Common myeloid progenitor, CD34-positive (primary cell): ENCODE data around the gene SPINK8.
A peak's percentile ranks its signal among the peaks of the same experiment; 100 is the strongest.
"Not testable (repeated sequence)": the region's sequence is repeated elsewhere in the genome, so short reads cannot be mapped to it uniquely, and the experiment has no call there.

ENCODE experiments used
- CTCF ChIA-PET: fragments of 350-600 bp; sonication (Branson Sonifier 250); formaldehyde crosslinking; loops from one replicate; lab custom pipeline; 2021; ENCODE audit warnings: antibody characterized with exemption; lab: Charles Lee
- POLR2A ChIA-PET: fragments of 350-600 bp; sonication (Branson Sonifier 250); formaldehyde crosslinking; loops from one replicate; lab custom pipeline; 2021; ENCODE audit warnings: antibody characterized with exemption; lab: Charles Lee
- DNase-seq, 3 donors: peaks; one replicate each; pipeline versions ENCODE4 v3.0.0 to v3.0.0-alpha.2; 2013
- H3K27ac ChIP-seq, 2 experiments: 1 replicate in 1 of 2; 2 replicates in 1 of 2; pipeline ENCODE4 v1.7.0; 2013; ENCODE audit warnings: inconsistent platforms in 2 of 2, low read length in 2 of 2, mild to moderate bottlenecking in 2 of 2, low read depth in 1 of 2, moderate library complexity in 1 of 2; ENCODE audit not compliant: severe bottlenecking in 2 of 2, insufficient read depth in 1 of 2, poor library complexity in 1 of 2
- H3K27me3 ChIP-seq, 5 experiments: replicated peaks in 2 of 5; 1 replicate in 3 of 5; 2 replicates in 2 of 5; pipeline versions ENCODE4 v1.6.1 to v1.7.0; 2013; ENCODE audit warnings: low read length in 4 of 5, mild to moderate bottlenecking in 2 of 5, moderate library complexity in 2 of 5, inconsistent platforms in 1 of 5; ENCODE audit not compliant: insufficient read depth in 5 of 5, control insufficient read depth in 4 of 5
- H3K36me3 ChIP-seq, 4 experiments: 1 replicate in 2 of 4; 2 replicates in 2 of 4; pipeline versions ENCODE4 v1.6.1 to v1.7.0; 2013; ENCODE audit warnings: low read length in 3 of 4, control low read depth in 1 of 4, mild to moderate bottlenecking in 1 of 4; ENCODE audit not compliant: control insufficient read depth in 4 of 4, insufficient read depth in 4 of 4
- H3K4me1 ChIP-seq, 4 experiments: 1 replicate in 3 of 4; 2 replicates in 1 of 4; pipeline versions ENCODE4 v1.6.1 to v1.7.1; 2013; ENCODE audit warnings: low read length in 3 of 4, mild to moderate bottlenecking in 3 of 4, control low read depth in 1 of 4, inconsistent platforms in 1 of 4, moderate library complexity in 1 of 4; ENCODE audit not compliant: control insufficient read depth in 4 of 4, insufficient read depth in 4 of 4; ENCODE audit errors: control extremely low read depth in 1 of 4
- H3K4me3 ChIP-seq, 7 experiments: 1 replicate in 4 of 7; 2 replicates in 3 of 7; pipeline versions ENCODE4 v1.5.1 to v1.7.0; 2013; ENCODE audit warnings: mild to moderate bottlenecking in 7 of 7, low read length in 6 of 7, moderate library complexity in 6 of 7, inconsistent platforms in 2 of 7, low read depth in 2 of 7, control low read depth in 1 of 7; ENCODE audit not compliant: insufficient read depth in 4 of 7, control insufficient read depth in 1 of 7; ENCODE audit errors: extremely low read depth in 1 of 7
- H3K9me3 ChIP-seq, 5 experiments: 1 replicate in 4 of 5; 2 replicates in 1 of 5; pipeline versions ENCODE4 v1.6.1 to v1.7.1; 2013; ENCODE audit warnings: low read length in 4 of 5, mild to moderate bottlenecking in 2 of 5, inconsistent platforms in 1 of 5, low read depth in 1 of 5, moderate library complexity in 1 of 5; ENCODE audit not compliant: control insufficient read depth in 4 of 5, insufficient read depth in 2 of 5; ENCODE audit errors: control extremely low read depth in 1 of 5
- WGBS: methylation state at CpG from one replicate; pipeline ENCODE4 v1.1.5; 2013; ENCODE audit not compliant: insufficient coverage; 5-methylcytosine and 5-hydroxymethylcytosine counted together

Gene SPINK8

DNA sequence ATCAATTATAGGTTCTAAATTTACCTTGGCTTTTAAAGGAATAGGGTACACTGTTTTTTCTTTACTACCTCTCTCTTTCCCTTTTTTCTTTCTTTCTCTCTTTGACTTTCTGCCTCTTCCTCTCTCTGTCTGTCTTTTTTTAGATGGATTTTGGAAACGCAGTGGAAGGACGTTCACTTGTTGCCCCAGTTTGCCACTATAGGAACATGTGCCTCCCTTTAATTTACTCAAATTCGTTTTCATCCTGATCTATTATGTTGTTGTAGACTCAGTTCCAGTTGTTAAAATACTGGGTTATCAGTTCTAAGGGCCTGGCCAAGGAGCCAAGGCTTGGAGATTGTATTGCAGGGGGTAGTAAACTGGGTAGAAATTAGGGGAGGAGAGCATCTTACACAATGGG, 1.1 kb upstream of the SPINK8 start:
- ChIA-PET POLR2A (interaction anchor here (1.1 kb wide), 1 partner anchor 14 kb away, joined by 3 read pairs; no protein-coding TSS in a partner anchor), CTCF (interaction anchor here (1.8 kb wide), 1 partner anchor 12 kb away, joined by 7 read pairs; no protein-coding TSS in a partner anchor)
- no peaks in the 10 kb centered on the region for H3K9me3 ChIP-seq
- WGBS = 100% methylated on average over 2 of the region's 3 CpGs
- H3K27me3 ChIP-seq = no peaks in the 10 kb centered on the region
- no peak overlapping the region for H3K4me3 ChIP-seq
- H3K4me1 ChIP-seq = peaks cover 0 to 41% (median 14%) of the 10 kb centered on the region in 4 experiments
- H3K27ac ChIP-seq = no peak overlapping the region
- no peaks in the 10 kb centered on the region for H3K36me3 ChIP-seq
- no peak for DNase-seq

DNA sequence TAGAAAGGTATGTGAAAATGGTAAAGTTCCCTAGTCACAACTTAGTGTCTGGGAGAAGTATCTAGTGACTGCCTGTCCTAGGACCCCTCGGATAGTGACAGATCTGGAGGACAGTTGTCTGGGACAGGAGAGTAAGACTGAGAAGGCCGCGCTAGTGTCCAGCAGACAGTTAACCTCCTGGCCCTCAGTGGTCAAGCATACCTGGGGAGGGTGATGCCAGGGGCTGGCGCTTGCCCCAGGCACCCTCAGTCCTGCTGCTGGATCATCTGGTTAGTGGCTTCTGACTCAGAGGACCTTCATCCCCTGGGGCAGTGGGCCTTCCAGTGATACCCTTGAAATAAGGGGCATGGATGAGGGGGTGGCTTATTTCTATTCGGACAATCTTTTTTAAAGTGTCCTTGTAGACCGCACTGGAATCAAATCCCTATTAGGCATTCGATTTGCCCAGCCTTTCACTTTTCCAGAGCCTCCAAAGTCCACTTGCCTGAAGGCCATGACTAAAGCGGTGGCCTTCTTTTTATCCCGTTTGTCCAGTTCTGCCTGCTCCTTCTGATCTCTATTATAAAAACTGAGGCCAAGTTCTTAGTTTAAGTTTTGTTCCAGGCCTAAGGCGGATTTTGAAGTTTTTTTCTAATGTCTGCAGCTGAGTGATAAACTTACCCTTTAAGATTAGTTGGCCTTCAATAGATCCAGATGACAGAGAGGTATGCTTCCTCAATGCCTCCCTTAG, 1.6 kb downstream of the SPINK8 start:
- not testable (repeated sequence) for H3K4me3 ChIP-seq

DNA sequence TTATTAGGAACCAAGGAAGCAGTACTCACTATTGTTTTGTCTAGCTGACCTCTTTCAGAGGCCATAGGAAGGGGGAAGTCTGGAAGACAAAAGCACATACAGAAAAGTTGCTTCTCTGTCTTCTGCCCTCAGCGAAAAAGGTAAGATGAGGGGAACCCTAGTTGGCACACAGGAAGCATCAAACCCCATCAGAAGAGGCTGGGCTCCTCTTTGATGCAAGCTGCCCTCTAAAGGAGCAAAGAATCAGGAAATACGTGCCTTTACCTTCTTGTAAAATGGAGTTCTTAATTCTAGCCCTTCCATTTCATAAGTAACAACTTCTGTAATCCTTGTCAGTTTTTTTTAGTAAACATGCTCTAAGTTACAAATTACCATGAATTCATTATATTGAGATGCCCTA, 12.5 kb downstream of the SPINK8 start:
- 90% methylated on average over 1 of the region's 2 CpGs for WGBS
- Histone ChIP-seq H3K9me3 (peaks cover 0 to 9% (median 2%) of the 10 kb centered on the region in 5 experiments), H3K27ac (no peak overlapping the region), H3K27me3 (no peaks in the 10 kb centered on the region), H3K36me3 (no peaks in the 10 kb centered on the region), H3K4me3 (no peak overlapping the region), H3K4me1 (no peaks in the 10 kb centered on the region)
- ChIA-PET CTCF (interaction anchor here (0.9 kb wide), 1 partner anchor 9 kb away, joined by 4 read pairs; no protein-coding TSS in a partner anchor), POLR2A (interaction anchor here (0.7 to 0.8 kb wide), 2 partner anchors 12 to 14 kb away, joined by 3 to 5 read pairs; no protein-coding TSS in a partner anchor)
- no peak for DNase-seq

More for the DNA sequence above, 1.6 kb downstream of the SPINK8 start:
- 95% methylated on average over 10 of the region's 10 CpGs for WGBS
- H3K36me3 ChIP-seq, H3K27me3 ChIP-seq, DNase-seq, POLR2A ChIA-PET, H3K27ac ChIP-seq, H3K9me3 ChIP-seq, CTCF ChIA-PET: not testable (repeated sequence)
- peaks cover 0 to 24% (median 6%) of the 10 kb centered on the region in 4 experiments for H3K4me1 ChIP-seq

DNA sequence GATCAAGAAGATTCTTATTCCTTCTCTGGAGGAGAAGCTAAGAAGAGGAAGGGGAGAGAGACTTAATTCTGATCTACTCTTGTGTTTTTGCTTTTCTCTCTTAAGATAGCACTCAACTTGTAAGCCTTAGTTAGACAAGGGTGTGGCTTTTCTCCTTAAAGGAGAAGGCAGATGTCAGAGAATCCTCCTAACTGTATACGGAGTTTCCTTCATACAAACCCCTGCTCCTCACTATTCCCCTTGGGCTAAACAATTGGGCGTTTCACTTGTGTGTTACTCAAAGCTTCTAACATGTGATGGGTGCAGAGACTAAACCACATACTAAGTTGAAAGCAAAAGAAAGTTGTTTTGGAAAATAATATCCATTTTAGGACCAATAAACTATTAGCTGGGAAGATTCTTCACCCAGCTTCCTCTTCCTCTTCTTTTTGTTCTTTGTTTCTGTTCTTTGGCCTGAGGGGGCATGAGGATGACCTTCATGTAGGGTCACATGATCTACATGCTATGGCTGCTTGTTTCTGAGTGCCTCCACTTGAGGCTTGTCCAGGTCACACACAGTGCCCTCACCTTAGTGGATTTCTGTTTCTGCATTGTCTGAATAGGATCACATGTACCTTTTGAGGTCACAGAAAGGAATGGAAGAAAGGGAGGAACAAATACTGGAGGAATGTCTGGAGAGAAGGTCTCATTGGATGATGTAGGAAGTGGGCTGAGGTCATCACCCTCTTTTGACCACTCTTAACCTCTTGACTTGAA, 14.6 kb downstream of the SPINK8 start:
- no peaks in the 10 kb centered on the region for H3K4me1 ChIP-seq
- WGBS = no CpG with 5 or more reads among the region's 2 CpGs
- POLR2A ChIA-PET = no interaction called here

DNA sequence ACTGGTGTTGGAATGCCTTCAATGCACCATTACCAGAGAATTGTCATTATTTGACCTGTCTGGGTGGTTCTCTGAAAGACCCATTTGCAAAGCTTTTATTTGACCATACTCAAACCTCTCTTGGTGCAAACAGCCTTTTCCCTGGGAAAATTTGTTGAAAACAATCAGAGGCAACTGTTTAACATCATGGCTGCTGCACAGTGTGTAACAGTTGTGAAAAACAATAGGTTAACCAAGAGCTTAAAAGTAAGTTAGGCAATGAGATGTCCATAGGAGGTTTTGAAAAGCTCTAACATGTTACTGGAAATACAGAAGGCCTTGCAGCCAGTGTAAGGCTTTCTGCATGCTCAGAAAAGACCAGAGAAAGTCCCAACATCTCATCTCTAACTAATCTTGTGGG, 18.9 kb downstream of the SPINK8 start:
- Histone ChIP-seq H3K9me3 (peaks cover 2 to 18% (median 8%) of the 10 kb centered on the region in 5 experiments), H3K36me3 (no peaks in the 10 kb centered on the region), H3K27me3 (no peaks in the 10 kb centered on the region), H3K4me1 (no peaks in the 10 kb centered on the region), H3K4me3 (no peak overlapping the region), H3K27ac (no peak overlapping the region)
- POLR2A ChIA-PET = no interaction called here
- CTCF ChIA-PET = interaction anchor here (0.8 to 0.9 kb wide), 2 partner anchors 9 to 14 kb away, joined by 3 read pairs; no protein-coding TSS in a partner anchor
- no peak for DNase-seq

More for the DNA sequence above, 14.6 kb downstream of the SPINK8 start:
- Histone ChIP-seq H3K27ac (no peak overlapping the region), H3K36me3 (no peaks in the 10 kb centered on the region), H3K27me3 (no peaks in the 10 kb centered on the region), H3K9me3 (peaks cover 2 to 18% (median 8%) of the 10 kb centered on the region in 5 experiments), H3K4me3 (no peak overlapping the region)
- no peak for DNase-seq
- CTCF ChIA-PET = interaction anchor here (1.0 kb wide), 1 partner anchor 82 kb away, joined by 3 read pairs; no protein-coding TSS in a partner anchor

DNA sequence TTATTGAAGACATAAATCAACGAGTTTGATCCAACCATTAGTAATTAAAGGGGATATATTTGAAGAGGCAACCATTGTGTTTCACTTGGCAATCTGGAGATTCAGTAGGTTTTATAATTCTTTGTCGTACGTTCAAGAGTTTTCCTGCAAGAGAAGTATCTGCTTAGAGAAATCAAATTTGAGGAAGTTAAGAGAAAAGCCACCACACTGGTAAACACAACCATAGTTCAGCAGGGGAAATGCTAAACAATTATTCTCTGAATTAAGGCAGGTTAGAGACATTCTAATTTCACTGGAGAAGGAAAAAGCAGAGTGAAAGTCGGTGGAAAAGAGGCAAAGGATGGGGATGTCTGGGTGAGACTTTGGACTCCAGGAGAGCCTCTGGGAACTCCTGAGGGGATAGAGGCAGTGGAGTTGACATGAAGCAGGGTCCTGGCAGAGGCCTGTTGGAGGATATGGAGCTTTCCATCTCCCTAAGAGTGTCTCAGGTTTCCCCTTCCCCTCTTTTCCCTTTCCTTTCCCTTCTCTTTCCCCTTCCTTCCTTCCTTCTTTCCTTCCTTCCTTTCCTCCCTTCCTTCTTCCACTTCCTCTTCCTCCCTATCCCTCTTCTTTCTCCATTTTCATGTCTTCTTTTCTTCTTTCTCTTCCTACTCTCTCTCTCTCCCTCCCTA, 26.5 kb downstream of the SPINK8 start:
- Histone ChIP-seq H3K9me3 (no peaks in the 10 kb centered on the region), H3K4me3 (peak overlapping the region in 1 of 7 experiments; percentile 59), H3K4me1 (peaks cover 0 to 17% (median 8%) of the 10 kb centered on the region in 4 experiments), H3K36me3 (no peaks in the 10 kb centered on the region), H3K27me3 (no peaks in the 10 kb centered on the region), H3K27ac (no peak overlapping the region)
- WGBS = 0% methylated on average over 2 of the region's 4 CpGs
- POLR2A ChIA-PET = no interaction called here
- CTCF ChIA-PET = interaction anchor here (1.0 kb wide), 1 partner anchor 10 kb away, joined by 4 read pairs; no protein-coding TSS in a partner anchor
- DNase-seq = peak in 2 of 3 donors; percentile 40 to 42
